Mucosa of rectum (tissue), 2 donors: Measurements from ENCODE around the gene RBP7.

Experiments
- H3K27ac ChIP-seq, 2 donors: one replicate each; pipeline ENCODE4 v1.7.0; 2013; ENCODE audit warnings: inconsistent platforms in 2 of 2, low read depth in 2 of 2, low read length in 2 of 2
- H3K27me3 ChIP-seq, 2 donors: one replicate each; pipeline ENCODE4 v1.7.0; 2013; ENCODE audit warnings: low read length in 2 of 2; ENCODE audit not compliant: control insufficient read depth in 2 of 2, insufficient read depth in 2 of 2
- H3K36me3 ChIP-seq, 2 donors: one replicate each; pipeline ENCODE4 v1.7.0; 2013; ENCODE audit warnings: low read length in 2 of 2; ENCODE audit not compliant: control insufficient read depth in 2 of 2, insufficient read depth in 2 of 2
- H3K4me1 ChIP-seq, 2 donors: one replicate each; pipeline ENCODE4 v1.7.0; 2013; ENCODE audit warnings: low read length in 2 of 2, mild to moderate bottlenecking in 1 of 2; ENCODE audit not compliant: control insufficient read depth in 2 of 2, insufficient read depth in 2 of 2
- H3K4me3 ChIP-seq, 2 donors: one replicate each; pipeline ENCODE4 v1.7.0; 2013; ENCODE audit warnings: low read length in 2 of 2
- H3K9ac ChIP-seq, 2 donors: one replicate each; pipeline ENCODE4 v1.7.0; 2013; ENCODE audit warnings: low read length in 2 of 2, low read depth in 1 of 2, mild to moderate bottlenecking in 1 of 2
- H3K9me3 ChIP-seq, 2 donors: one replicate each; pipeline ENCODE4 v1.7.0; 2013; ENCODE audit warnings: low read length in 2 of 2; ENCODE audit not compliant: control insufficient read depth in 2 of 2
- donor health status: healthy.
- donor health status: Normal muscosa, but diverticular disease.

RBP7 gene

GRCh38 chr1:10064416-10065343 is 67.7 kb downstream of the RBP7 start:
- Histone ChIP-seq H3K36me3 (peaks cover under 1 to 3% of the 10 kb centered on the region in 2 donors), H3K4me1 (peaks cover 0 to 2% of the 10 kb centered on the region in 2 donors), H3K9ac (no peak overlapping the region), H3K9me3 (no peaks in the 10 kb centered on the region), H3K27ac (no peak overlapping the region), H3K4me3 (no peak overlapping the region), H3K27me3 (no peaks in the 10 kb centered on the region)

- H3K4me1 ChIP-seq: peaks cover 0 to 2% of the 10 kb centered on the region in 2 donors
These were observed 68.3 kb downstream of the RBP7 start for GRCh38 chr1:10065344-10065685.

More at GRCh38 chr1:10065344-10065685, 68.3 kb downstream of the RBP7 start:
- Histone ChIP-seq H3K36me3 (no peaks in the 10 kb centered on the region), H3K9ac (no peak overlapping the region), H3K27ac (no peak overlapping the region), H3K9me3 (no peaks in the 10 kb centered on the region), H3K4me3 (no peak overlapping the region), H3K27me3 (no peaks in the 10 kb centered on the region)
